Measurements from ENCODE around the gene PHACTR3. TPM values are rescaled to one million over a fixed set of nuclear protein-coding genes. Genes with fewer than 3 reads are reported as not detected.

Gene PHACTR3
- total RNA-seq, 1 experiment from 2014 or later = not detected

GRCh38 chr20:59617221-59617620 lies 12.9 kb downstream of the PHACTR3 start:
- TF ChIP-seq CTCF (conservative IDR thresholded peaks at IDR 0.05) = no peak
- Histone ChIP-seq H3K79me1 (ENCODE audit: insufficient read depth, low read depth, low read length, poor library complexity, severe bottlenecking) (no peaks in the 10 kb centered on the region), H2BK15ac (ENCODE audit: low read depth, low read length) (no peak overlapping the region), H3K18ac (ENCODE audit: insufficient read length, low read depth, low read length) (no peak overlapping the region), H3K23me2 (ENCODE audit: insufficient read length, low read depth, low read length, poor library complexity, severe bottlenecking) (no peaks in the 10 kb centered on the region), H4K8ac (replicated peaks; ENCODE audit: insufficient read length, low read depth, low read length) (no peak overlapping the region), H3K79me2 (ENCODE audit: insufficient read depth, low read length) (no peaks in the 10 kb centered on the region), H3K56ac (ENCODE audit: insufficient read length, low read depth, low read length) (no peak overlapping the region), H3K4me1 (ENCODE audit: insufficient read depth, low read length) (no peaks in the 10 kb centered on the region), H2BK20ac (ENCODE audit: low read depth, low read length, poor library complexity, severe bottlenecking) (no peak overlapping the region), H3K9me3 (ENCODE audit: control insufficient read depth, low read depth, low read length) (no peaks in the 10 kb centered on the region), H2BK5ac (ENCODE audit: insufficient read length, low read length) (no peak overlapping the region), H3K27ac (ENCODE audit: insufficient read length, low read depth, low read length) (no peak overlapping the region), H3K9ac (ENCODE audit: extremely low read depth, insufficient read length, low read length) (no peak overlapping the region), H4K5ac (ENCODE audit: insufficient read length, low read depth, low read length) (no peak overlapping the region), H4K20me1 (ENCODE audit: control insufficient read depth, insufficient read depth, insufficient read length) (no peaks in the 10 kb centered on the region), H3T11ph (ENCODE audit: low read length) (no peak overlapping the region), H2AK5ac (ENCODE audit: insufficient read length, low read length) (no peak overlapping the region), H3K27me3 (ENCODE audit: insufficient read depth, low read length) (no peaks in the 10 kb centered on the region; the same call in 1 of the 2 replicates), H4K91ac (ENCODE audit: insufficient read length, low read depth, low read length) (no peak overlapping the region), H3K4ac (ENCODE audit: low read depth, low read length) (no peak overlapping the region), H3K23ac (ENCODE audit: insufficient read length, low read depth, low read length) (no peak overlapping the region), H3K14ac (ENCODE audit: insufficient read depth, low read length) (no peak overlapping the region), H2BK120ac (ENCODE audit: low read depth, low read length, poor library complexity, severe bottlenecking) (no peak overlapping the region), H3K4me2 (ENCODE audit: insufficient read depth, insufficient read length, low read length) (no peak overlapping the region), H2BK12ac (ENCODE audit: insufficient read length, low read depth, low read length) (no peak overlapping the region), H2AFZ (ENCODE audit: low read length) (no peak overlapping the region)
- no CpG with 5 or more reads among the region's 2 CpGs for WGBS (ENCODE audit: extremely low coverage, insufficient read length, low lambda C conversion rate)
- DNase-seq = no peak
- Mint-ChIP-seq H3K9me3 (peaks cover 0 to 98% of the 10 kb centered on the region in 2 experiments; a peak in 2 of 5 replicates), H3K4me1 (no peaks in the 10 kb centered on the region), H3K4me3 (no peak overlapping the region), H3K27me3 (ENCODE audit: low read depth) (peaks cover 55% of the 10 kb centered on the region), H3K27ac (no peak overlapping the region), H3K36me3 (ENCODE audit: insufficient read depth in 1 of 3, low read depth in 3 of 3) (peaks cover 0 to 20% (median 0%) of the 10 kb centered on the region in 3 experiments; a peak in 2 of 7 replicates)

Data from H9 (cell line).